ENCODE results near the gene SUCLG2.
"Not testable (repeated sequence)": the region's sequence is repeated elsewhere in the genome, so short reads cannot be mapped to it uniquely, and the experiment has no call there.

The SUCLG2 gene

DNA sequence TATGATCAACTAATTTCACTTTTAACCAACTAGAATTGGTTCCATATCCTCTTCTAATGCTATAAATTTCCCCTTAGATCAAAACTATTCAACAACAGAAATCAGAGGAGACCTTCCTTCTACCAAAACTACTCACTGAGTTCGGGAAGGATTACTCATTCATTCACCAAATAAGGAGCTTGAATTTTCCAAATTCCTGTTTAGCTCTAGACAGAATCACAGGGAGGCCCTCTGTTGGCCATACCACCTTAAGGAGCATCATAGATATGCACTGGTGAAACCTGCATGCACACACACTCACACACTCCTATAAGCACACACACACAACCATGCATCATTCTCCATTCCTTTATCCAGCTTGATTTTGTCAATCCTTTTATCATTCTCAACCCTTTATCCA lies 49.0 kb downstream of the SUCLG2 start:
- DNase-seq, result no peak

DNA sequence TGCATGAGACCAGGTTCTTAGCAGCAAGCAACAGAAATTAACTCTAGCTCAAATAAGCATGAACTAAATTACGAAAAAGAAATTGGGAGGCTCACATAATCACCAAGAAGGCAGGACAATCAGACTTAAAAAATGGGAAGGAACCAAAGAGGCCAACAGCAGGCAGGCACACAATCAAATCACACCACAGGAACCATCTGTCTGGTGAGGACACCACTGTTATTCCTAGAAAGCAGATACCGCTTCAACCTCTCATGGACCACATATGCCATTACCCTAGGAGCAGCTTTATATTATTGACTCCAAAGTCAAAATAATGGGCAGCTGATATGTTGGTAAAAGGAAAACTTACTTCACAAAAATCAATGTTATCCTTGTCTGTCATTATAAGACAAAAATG lies 51.6 kb downstream of the SUCLG2 start:
- DNase-seq, result no peak

DNA sequence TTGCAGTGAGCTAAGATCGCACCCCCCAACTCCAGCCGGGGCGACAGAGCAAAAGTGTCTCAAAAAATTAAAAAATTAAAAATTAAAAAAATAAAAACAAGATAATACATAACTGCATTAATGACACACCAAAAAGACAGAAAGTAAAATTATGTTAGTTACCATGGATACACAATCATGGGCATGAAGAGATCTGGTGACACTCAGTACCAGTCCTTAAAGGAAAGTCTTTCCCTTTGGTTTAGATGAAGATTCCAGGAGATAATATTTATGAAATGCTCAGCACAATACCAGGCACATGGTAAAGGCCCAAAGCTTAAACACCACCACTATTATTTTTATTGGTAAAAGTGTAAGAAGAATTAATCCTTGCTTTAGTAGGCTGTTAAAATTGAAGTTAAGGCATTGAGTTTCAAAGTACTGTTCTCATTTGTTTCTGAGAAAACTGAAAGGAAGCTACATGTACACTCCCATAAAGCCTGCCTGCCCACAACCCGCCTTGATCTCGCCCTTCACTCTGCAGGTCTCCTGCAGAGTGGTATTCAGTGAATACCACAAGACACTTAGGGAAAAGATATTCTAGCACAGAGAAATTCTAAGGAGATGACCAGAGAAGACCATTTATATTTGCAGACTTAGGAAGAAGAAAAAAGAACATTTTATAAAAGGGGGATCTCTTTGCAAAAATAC lies 52.3 kb downstream of the SUCLG2 start:
- no peak for DNase-seq

DNA sequence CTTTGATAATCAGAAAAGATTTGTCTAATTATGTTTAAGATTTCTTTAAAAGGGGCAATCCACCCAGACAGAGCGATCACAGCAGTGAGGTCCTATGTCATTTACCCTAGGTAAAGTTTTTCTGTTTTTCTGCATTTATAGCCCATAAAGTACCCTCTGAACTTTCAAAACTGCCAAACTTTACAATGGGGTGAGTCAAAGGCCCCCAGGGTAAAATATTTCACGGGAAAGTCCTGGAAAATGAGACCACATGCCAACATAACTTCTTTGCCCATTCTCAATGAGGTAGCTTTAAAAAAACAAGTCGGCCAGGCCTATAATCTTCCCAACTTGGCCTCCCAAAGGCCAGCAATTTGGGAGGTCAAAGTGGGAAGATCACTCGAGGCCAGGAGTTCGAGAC lies 53.0 kb downstream of the SUCLG2 start:
- no peak for DNase-seq

DNA sequence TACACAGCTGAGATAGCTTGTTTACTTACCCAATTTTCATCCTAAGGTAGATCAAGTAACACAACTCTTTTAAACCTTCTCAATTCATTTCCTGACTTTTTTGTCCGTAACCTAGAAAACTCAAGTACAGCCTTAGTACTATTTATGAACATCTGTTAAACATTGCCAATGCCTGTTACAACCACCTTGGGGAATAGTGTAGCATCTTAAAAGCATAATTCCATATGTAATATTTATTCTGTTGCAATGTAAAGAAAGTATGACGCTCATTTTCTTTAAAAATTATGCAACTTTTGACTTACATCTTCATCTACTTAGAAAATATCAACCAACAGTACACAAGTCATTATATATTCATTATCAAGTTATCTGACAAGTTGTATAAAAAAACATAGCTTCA lies 54.6 kb downstream of the SUCLG2 start:
- DNase-seq, result no peak

DNA sequence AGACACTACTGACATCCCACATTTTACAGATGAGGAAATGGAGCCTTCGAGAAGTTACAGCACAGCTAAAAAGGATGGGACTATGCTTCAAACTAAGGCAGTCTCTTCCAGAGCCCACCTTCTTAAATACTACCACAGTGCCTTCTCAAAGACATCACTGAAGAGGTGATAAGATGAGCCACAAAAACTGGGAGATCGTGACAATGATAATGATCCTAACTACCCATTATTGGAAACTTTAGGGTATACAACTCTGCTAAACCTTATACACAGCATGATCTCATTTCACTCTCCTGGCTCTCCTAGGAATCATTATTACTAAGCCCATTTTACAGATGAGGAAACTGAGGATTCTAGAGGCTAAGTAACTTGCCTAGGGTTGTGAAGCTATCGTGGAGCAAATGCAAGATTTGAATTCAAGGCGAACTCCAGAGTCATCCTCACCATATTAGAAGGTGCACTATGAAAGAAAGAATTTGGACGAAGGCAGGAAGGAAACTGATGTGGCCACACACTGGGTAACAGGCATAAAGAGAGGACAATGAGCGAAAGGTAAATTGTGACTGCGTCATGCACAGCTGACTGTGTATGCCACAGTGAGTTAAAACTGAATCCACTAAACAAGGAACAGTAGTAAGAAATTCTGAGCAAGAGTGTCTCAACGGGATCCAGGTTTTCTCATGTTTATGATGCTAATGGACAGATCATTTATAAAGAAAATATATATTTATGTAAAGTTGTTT lies 55.4 kb downstream of the SUCLG2 start:
- no peak for DNase-seq

DNA sequence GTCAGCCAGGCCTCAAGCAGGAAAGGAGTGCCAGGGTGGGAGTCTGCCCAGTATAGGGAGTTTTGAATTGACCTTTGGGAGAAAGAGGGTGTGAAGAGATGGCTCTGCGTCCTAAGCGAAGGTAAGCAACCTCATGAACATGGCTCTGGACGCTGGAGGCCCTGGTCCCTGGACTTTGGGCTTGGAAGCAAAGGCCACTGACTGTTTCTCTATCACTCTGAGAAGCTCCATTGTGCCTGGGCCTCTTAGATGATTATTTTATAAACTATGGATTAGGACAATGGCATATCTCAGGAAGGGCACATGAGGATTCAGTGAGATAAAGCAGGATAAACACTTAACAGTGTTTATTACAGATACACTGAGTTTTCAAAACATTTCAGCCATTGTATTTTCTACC lies 59.0 kb downstream of the SUCLG2 start:
- no peak for DNase-seq

DNA sequence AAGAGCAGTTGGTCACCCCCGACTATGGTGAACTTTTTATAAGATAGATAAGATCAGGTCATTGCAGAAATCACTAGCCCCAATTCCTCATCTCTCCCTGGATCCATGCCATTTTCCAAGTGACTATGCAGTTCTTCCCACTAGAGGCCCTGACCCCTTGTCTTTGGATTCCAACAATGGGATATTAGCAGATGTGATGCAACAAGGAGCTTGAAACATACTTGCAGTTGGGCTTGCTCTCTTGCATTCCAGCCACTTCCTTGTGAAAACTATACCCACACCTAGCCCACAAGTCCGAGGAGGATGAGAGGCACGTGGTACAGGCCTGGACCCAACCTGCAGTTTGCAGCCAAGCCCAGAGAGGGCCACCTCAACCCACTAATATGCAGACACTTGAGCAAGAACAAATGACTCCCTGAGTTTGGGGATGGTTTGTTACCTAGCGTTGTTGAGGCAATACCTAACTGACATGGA lies 60.6 kb downstream of the SUCLG2 start:
- DNase-seq, result no peak

DNA sequence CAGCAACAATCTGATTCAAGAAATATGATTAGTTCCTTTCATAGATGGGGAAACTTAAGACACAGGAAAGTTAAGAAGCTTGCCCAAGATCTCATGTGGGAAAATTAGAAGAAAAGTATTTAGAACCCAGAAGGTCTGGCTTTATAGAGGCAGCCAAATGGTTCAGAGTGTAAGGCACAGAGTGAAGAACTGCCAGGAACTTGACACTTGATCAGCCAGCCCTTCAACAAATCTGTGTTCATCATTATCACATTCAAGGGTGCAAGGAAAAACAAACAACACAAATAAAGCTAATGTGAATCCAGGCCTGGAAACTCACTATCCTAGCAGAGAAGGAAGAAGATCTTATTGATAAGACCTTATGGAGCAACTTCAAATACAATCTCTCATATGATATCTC lies 62.4 kb downstream of the SUCLG2 start:
- DNase-seq, result no peak

DNA sequence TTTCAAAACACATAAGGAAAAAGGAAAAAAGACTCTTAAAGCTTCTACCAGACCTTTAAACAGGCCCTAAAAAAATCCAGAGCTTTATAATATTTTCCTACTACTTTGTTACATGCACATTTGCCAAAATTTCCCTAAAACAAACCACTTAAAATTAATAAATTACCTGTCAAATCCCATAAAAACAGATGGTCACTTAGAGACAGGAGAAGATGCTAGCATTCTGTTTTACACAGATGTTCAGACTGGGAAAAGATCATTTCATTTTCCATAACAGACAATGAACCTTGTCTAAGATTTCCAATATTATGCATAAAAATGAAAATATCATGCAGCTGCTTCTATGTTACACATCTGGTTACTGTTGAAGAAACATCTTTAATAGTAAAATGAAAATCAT lies 66.6 kb downstream of the SUCLG2 start:
- no peak for DNase-seq

DNA sequence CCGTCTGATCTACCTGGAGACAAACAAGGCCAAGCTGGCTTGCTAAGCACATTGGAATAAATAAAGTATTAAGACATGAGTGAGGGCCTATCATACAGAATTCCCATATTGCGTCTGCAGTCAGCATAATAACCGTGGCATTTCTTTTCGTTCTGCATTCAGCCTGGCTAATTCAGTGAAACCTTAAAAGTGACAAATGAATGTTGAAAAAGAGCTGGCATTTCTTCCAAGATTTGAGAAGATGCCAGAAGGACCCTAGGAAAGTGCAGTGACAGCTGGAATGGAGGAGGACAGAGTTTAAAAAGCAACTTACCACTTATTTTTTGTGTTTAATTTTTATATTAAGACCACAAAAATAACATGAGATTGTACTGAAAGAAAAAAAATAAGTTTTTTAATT lies 67.1 kb downstream of the SUCLG2 start:
- no peak for DNase-seq

DNA sequence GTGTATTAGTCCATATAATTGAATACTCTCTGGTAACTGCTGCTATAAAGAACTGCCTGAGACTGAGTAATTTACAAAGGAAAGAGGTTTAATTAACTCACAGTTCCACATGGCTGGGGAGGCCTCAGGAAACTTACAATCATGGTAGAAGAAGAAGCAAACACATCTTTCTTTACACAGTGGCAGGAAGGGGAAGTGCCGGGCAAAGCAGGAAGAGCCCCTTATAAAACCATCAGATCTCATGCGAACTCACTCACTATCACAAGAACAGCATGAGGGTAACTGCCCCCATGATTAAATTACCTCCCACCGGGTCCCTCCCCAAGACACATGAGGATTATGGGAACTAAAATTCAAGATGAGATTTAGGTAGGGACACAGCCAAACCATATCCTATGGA lies 69.8 kb downstream of the SUCLG2 start:
- DNase-seq, result not testable (repeated sequence)

DNA sequence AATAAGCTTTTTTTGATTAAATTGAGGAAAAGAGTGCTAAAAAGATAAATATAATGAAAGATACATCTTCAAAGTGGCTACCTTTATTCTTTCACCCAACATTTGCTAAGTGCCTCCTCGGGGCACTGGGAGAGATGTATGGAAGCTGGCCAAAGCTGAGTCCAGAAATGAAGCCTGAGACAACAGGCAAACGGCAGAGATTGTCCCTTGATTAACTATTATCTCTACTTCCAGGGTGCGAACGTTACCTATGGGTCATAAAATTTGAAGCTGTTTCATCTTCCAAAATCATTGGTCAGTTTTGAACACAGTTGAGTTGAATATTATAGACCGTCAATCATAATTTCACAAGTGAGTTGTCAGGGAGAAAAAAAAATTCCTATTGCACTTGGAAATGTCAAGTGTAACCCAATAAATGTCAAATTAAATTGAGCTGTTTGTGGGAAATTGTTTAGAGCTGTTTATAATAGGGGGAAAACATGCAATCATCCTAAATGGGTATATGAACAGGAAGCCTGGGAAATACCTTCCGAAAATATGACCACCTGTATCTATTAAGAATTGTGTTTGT lies 73.9 kb downstream of the SUCLG2 start:
- DNase-seq, result no peak

DNA sequence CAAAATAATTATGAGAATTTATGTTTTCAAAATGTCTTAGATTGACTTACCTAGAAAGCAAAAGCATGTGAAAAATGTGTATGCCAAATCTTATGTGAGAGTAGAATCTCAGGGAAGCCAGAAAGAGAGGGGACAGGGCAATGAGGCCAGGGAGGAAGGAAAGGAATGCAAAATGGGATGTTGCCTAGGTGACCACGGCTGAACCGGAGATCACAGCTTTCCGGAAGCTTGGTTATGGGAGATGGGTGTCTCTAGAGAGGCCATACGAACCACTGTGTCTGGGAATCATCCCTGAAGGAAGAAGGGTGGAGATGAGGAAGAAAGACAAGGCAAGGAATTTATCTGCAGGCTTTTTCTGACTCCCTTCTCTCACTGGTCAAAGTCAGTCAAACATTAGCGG lies 76.0 kb downstream of the SUCLG2 start:
- no peak for DNase-seq

DNA sequence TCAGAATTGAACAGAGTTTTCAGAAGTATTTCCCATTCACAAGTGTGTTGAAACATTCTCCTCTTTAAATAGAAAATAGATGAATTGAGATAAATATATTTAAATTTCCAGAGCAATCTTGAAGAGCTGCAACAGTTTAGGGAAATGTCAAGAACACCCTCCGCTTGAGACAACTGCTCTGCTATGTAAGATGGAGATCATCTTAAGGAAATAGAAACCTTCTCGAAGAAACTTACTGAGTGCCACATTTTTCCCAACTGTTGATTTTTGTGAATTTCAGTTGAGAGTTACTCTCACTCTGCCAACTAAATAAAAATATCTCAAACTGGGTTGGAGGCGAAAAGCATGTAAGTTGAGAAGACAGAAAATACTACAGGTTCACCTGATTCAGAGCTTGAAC lies 78.0 kb downstream of the SUCLG2 start:
- no peak for DNase-seq

DNA sequence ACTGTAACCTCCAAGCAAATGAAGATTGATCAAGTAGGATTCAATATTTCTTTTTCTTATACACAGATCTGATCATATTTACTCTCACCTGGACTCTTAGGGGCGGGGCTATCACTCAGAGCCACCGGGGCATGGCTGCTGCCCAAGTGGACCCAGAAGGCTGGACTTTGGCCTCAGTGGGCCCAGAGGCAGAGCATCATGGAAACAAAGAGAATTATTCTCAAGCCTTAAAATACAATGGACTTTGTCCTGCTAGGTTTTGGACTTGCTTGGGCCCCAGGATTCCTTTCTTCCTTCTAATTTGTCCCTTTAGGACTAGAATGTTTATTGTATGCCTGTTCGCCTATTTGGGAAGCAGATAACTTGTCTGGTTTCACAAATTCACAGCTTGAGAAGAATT lies 85.1 kb downstream of the SUCLG2 start:
- no peak for DNase-seq

DNA sequence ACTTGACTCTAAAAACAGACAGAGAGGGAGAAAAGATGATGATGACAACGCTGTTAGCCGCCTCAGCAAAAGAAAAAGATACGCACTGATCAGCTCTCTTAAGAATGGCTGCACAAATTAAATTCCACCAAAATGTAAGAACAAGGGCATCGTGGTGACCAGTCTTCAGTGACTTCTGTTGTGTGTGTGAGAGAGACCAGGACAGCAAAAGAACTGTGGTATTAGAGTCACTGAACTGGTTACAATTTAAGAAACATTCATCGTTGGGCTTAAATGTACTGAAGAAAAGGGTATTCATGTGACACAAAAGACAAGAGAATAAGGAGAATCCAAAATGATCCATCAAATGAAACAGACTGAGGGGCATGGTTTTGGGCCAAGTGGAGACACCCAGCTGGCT lies 86.5 kb downstream of the SUCLG2 start:
- no peak for DNase-seq

DNA sequence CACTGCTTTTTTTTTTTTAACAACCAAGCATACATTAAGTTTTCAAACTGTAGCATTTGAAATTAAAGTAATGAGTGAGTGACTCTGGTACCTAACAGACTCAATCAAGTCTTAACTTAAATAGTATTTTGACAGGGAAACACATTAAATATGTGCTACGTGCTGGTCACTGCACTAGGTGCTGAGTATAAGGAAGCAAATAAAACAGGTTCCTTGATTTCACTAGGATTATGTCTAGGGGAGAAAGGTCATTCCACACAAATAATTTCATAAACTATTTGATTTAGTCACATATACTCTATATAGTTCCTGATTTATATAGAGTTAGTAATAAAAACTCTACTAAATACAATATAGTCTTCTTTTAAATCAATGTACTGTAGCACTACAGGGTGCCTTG lies 89.4 kb downstream of the SUCLG2 start:
- DNase-seq, result no peak

DNA sequence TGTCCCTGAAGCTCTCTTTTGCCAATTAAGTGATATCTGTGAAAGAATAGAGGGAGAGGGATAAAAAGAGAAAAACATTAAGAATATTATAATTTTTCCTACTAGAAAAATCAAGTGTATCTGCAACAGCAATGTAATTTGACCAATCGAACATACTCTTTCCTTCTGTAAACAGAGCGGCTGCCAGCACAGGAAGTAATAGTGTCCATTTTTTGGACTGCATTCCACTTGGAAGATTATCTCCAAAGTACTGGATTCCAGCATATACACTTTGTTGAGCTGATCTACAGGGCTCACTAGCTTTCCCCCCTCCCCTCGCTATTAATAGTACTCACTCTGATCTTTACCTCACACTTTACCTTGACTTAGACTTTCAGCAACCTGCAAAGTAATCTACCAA lies 90.4 kb downstream of the SUCLG2 start:
- DNase-seq, result no peak

DNA sequence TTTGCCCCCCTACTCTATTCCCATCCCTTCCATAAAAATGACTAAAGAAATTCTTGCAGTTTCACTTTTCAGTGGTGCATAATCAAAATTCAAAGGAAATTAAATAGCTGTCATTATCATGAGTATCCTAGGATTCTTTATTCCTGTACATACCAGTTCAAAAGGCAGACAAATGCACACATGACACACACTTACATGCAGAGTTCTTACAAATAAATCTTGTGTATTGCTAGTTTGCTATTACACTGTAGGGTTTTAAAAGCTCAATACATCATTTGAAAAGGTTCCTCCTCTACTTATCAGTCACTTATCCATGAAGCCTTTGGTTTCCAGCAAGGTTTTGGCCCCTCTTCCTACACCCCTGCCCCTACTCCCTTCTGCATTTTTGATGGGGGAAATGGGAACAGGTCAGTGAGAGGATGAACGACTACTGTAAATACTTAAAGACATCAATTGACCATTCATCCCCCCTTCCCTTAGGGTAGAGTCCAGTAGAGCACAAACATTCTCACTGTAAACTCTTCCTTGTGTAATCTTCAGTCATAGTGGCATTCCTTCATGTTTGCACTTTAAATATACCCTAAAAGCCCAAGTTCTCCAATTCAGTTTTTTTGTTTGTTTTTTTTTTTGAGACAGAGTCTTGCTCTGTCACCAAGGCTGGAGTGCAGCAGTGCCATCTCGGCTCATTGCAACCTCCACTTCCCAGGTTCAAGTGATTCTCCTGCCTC lies 92.6 kb downstream of the SUCLG2 start:
- no peak for DNase-seq

DNA sequence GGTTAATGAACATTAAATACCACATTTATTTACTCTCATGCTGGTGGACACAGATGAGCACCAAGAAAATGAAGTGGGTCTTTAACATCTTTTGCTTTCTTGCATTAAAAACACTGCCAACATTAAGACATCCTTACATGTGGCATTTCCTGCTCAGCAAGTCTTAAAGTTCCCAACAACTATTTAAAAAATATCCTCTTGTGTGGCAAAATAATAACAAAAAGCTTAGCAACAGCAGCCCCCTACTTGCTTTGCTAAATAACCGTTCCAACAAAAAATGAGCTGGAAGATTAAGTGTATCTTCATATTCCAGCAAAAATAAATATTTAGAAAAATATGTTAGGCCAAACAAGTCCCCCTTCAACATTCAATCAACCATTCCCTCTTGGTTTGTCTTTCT lies 93.1 kb downstream of the SUCLG2 start:
- DNase-seq, result no peak

DNA sequence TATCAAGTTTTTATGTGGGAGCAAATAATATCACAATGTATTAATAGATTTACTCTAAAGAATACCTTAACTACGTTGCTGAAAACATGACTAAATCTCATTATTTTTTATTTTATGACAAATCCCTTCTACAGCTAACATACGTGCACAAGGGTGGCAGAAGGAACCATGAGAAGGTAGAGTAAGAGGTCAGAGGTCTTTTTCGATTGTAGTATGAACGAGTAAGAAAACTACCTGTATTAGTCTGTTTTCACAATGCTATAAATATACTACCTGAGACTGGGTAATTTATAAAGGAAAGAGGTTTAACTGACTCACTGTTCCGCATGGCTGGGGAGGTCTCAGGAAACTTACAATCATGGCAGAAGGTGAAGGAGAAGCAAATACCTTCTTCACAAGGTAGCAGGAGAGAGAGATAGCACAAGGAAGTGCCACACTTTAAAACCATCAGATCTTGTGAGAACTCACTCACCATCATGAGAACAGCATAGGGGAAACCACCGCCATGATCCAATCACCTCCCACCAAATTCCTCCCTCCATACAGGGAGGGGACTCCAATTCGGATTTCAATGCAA lies 95.3 kb downstream of the SUCLG2 start:
- no peak for DNase-seq

DNA sequence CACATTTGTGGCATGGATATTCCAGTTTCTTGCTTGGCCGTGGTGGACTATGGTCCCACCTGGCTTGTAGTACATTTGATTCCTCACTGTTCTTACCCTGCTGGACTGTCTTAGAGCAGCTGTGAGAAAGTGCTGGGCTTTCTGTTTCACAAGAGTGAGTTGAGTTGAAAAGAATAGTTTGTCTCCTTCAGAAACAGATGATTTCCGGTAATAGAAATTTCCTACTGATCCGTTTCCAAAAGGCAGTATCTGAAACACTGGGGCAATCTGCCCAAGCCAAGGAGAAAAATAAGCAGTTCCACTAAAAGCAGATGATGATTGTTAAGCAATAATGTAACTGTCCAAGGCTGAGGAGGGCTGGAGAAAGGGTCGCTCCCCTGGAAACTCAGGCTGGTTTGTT lies 96.0 kb downstream of the SUCLG2 start:
- no peak for DNase-seq

Measured in cerebellar nuclear complex (tissue), 1 donor.